ENCODE data around the gene ATXN1.
"Not testable (repeated sequence)": the region's sequence is repeated elsewhere in the genome, so short reads cannot be mapped to it uniquely, and the experiment has no call there.

ATXN1 gene

DNA sequence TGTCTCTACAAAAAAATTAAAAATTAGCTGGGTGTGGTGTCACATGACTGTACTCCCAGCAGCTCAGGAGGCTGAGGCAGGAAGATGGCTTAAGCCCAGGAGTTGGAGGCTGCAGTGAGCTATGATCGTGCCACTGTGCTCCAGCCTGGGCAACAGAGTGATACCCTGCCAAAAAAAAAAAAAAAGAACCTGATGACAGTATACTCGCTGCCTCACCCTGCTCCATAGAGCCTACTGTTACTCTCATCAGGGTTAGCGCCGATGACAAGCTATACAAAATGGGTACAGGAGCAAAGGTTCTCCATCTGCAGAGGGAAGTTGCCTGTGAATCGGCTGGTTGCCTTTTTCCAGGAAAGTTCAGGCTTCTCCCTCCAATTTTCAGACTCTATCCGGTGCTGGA lies 469.5 kb downstream of the ATXN1 start:
- FAIRE-seq, result no peak

DNA sequence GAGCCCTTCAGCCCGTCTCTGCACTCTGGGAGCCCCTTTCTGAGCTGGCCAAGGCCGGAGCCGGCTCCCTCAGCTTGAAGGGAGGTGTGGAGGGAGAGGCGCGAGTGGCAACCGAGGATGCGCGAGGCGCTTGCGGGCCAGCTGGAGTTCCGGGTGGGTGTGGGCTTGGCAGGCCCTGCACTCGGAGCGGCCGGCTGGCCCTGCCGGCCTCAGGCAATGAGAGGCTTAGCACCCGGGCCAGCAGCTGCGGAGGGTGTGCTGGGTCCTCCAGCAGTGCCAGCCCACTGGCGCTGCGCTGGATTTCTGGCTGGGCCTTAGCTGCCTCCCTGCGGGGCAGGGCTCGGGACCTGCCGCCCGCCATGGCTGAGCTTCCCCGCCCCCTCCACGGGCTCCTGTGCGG lies 473.1 kb downstream of the ATXN1 start:
- no peak for FAIRE-seq

DNA sequence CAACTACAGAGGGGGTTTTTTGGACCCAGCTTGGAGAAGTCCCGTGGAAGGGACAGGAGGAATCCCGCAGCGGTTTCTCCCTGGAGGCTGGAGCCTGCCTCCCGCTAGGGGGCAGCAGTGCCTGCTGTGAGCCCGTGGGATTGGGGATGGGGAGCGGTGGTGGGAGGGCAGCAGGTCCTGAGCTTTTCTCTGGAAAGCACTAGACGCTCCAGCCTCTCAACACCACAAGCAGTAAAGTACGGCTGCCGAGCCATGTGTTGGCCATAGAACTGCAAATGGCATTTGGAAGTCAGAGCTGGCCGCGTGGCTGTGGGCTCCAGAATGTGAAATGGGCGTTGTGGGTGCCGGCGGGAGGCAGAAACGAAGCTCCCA lies 475.1 kb downstream of the ATXN1 start:
- no peak for FAIRE-seq

DNA sequence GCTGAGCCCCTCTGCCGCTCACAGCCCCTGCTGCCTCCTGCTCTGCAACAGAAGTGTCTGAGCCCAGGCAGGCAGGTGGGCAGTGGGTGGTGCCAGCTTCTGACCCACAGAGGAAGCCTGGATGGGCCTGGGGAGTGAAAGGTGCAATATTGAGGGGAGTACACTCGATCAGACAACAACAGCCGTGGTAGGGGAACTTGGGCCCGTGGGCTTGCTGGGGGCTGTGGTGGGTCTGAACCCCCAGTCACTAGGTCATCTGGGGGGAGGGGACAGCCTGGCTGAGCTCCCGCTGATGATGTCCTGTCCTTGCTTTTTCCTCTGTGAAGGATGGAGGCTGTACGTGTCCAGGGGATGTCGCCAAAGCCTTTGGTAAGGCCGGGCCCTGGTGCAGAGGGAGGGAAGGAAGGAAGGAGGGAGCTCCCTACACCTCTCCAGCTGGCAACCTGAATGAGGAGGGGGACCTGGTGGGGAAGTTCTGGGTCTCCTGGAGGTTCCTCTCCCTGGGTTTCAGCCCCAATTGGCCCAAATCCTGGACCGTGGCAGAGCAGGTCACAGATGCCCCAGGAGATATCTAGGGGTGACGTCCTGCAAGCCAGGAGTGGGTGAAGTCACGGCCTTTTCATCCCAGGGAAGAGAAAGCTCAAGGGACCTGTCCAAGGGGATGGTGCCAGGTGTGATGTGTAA lies 475.7 kb downstream of the ATXN1 start:
- FAIRE-seq, result no peak

DNA sequence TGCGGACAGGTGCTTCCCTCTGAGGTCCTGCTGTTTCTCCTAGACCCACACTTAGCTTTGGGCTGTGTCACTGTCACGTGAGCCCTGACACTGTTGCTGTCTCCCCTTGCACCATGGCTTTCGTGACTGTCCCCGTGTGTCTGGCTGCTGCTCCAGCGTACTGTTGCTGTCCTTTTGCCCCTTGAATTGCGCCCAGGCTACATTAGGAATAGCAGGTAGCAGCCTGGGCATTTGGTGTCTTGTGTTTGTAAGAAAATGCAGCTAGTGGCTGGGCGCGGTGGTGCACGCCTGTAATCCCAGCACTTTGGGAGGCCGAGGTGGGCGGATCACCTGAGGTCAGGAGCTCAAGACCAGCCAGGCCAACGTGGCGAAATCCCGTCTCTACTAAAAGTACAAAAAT lies 476.8 kb downstream of the ATXN1 start:
- no peak for FAIRE-seq

DNA sequence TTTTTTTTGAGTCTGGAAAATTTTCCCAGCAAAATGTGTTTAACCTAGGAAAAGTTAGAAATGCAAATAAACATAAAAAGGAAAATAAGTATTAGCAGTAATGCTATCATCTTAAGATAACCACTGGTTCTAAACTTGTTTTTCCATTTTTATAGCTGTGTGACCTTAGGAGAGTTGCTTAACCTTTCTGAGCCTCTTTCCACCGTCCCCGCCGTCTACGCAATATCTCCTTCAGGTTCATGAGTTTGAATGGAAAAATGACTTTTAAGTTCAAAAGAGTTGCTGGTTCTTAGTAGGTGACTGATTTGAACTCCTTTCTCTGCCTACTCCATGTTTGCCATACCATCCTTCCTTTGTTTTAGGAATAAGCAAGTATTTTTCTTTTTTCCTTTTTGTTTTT lies 478.9 kb downstream of the ATXN1 start:
- FAIRE-seq, result no peak

DNA sequence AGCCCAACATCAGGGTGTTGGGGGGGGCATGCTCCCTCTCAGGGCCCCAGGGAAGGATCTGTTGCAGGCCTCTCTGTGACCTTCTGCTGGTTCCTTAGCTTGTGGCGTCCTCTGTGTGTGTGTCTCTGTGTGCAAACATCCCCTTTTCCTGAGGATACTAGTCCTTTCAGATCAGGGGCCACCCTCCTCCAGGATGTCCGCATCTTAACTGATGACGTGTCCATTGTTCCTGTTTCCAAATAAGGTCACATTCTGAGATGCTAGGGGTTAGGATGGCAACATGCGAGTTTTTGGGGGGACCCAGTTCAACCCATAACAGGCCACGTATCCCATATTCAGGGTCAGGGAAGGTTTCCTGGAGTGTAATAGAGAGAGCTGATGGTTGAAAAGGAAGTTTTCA lies 482.0 kb downstream of the ATXN1 start:
- FAIRE-seq, result no peak

DNA sequence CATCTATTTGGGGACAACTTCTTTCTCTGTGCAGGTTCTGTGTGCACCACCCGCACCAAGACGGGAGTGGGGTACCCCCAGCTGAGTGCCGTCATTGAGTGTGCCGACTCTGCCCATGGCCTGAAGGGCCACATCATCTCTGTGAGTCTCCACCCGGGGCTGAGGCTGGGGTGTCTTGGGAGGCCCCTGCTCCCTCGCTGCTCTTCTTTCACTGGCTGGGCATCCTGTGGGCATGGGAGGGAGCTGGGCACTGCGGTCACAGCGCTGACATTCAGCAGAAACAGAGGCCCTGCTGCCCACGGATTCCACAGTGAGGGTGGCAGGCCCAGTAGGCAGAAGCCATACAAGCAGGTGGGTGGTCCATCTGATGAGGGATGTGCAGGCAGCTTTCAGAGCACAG lies 482.5 kb downstream of the ATXN1 start:
- no peak for FAIRE-seq

DNA sequence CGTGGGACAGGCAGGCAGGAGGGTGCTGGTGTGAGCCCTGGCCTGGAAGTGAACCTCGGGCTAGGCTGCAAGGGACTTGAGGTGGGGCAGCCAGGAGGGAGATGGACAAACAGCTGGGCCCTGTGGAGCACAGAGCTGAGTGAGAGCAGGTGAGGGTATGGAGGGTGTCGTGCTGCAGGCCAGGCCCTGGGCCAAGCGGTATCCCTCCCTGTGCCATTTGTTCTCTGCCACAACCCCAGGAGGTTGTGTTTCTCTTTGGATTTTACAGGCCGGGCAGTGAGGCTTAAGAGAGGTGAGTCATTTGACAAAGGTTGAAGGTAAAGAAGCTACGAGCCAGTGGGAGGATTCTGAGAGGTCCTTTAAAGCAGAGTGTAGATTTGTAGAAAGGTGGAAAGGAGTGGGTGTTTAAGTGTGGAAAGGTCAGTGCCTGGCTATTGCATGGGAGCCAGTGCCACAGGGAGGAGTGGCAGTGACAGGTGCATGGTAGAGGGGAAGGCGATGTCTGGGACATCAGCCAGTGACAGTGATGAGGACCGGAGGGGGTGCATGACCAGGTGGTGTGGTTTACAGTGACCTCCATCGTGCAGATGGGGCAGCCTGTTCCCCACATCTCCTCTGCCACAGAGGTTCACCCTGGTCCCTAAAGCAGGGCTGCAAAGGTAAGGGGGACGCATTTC lies 483.1 kb downstream of the ATXN1 start:
- no peak for FAIRE-seq

DNA sequence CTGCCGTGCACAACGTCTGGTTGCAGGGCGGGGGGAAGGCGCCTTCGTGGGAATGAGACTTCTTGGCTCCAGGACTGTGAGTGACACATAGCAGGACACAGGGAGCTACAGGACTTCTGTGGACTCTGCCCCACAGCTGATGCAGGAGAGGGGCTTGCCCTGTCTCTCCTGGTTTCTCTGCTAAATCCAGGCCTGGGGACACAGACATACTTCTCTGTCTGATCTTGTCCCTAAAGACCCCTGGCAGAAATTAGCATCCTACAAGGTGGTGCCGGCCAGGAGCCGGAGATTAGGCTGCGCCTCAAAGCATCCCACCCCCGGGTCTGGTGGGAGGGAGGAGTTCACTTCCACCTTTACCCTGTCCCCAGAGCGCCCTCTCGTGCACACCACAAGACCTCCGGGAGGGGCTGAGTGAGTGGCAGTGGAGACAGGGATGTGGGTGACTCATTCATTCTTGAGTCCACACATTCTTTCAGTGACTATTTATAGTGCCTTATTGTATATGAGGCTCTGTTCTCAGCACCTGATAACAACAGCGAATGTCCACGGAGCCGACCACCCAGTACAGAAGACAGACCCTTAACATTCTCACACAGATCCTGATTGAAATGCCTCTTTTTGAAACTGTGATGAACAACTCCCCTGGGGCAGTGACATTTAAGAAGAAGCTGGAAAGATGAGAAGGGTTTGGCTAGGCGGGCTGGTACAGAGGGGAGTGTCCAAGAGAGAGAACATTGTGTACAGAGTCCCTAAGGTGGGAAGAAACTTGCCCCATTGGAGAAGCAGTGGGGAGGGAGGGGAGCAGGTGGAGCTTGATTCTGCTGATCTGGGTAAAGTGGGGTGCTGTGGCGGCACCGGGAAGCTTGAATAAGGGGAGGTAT lies 483.9 kb downstream of the ATXN1 start:
- no peak for FAIRE-seq

DNA sequence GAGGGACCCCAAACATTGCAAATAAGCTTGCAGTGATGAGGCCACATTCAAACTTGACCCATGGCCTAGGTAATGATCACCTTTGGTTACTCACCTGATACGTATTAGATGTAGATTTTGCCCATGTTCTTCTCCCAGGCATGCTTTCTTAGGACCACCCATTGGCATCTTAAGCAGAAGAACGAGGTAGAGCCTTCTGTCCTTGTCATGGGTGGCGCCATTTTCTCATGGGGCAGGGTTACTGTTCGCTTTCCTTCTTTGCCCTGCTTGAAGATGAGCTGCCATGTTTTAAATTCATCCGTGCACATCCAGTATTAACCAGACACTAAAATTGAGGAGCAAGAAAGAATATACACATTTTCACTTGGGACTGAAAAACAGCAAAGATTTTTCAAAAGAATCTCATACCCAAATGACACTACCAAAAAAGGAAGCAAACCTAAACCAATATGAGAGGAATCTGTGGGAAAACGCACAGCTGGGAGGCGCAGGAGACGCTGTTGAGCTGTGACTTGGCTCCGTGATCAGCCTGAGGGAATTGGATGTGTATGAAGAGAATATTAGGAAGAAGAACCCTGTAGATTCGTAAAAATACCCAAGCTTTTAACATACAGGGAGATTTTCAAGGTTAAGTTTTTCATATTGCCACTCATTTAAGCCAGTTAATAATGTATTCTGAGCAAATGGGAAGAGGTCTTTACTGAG lies 486.2 kb downstream of the ATXN1 start:
- FAIRE-seq, result no peak

DNA sequence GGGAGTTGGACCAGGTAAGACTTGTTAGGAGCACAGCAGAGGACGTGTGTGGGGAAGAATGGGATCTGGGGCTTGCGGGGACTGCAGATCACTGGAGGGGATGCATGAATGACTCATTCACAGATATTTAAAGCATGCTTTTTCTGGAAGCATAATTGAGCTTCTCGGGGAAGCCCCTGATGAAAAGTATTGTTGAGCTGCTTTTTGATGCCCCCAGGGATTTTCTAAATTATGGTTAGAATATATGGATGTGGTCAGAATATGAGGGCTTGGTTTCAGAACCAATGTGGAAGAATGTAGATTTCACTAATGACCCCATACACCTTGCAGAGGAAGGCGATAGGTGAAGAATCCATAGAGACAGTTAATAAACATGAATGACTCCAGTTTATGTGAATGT lies 486.8 kb downstream of the ATXN1 start:
- no peak for FAIRE-seq

DNA sequence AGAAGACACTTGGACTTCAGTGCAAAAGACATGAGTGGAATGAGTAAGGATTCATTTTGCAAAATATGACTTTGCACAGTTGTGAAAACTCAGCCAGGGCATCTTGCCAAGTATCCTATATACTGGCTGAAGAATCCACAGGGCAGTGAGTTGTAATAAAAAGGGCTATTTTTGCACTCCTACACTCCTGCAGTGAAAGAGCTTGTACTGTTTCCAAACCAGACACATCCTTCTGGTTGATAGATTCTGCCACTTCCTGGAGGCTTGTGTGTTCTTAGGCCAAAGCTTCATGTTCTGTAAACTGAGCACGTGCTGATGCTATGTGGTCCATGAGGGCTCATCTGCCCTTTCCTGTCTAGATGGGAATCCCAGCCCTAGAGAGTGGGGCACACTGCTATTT lies 488.0 kb downstream of the ATXN1 start:
- FAIRE-seq, result no peak

DNA sequence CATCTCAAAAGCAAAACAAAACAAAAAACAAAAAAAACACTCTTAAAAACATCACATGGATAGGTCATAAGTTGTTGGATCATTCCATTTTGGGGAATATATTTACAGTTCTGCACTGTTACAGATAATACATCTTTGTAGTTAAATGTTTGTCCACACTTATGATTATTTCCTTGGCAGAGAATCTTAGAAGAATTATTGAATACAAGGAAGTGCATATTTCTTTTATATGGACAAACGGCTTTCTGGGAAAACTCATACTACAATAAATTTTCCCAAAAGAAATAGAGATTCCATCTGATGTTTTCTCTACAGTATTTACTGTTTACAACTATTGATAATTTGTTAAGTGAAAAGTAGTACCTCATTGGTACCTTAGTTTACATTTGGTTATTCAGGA lies 489.1 kb downstream of the ATXN1 start:
- FAIRE-seq, result no peak

DNA sequence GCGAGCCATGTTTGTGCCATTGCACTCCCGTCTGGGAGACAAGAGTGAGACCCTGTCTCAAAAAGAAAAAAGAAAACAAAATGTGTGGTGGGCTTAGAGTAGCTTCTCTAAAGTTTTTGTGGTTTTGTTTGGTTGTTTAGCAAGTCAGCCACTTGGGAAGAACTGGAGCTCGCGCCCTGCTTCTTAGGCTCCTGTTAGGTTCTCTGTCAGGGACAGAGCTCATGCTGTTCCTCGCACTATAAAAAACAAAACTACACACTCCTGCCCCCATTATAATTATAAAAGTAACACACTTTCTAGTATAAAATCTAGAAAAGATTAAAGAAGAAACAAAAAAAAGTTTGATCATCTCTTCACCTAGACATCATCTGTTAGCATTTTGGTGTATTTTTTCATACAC lies 489.8 kb downstream of the ATXN1 start:
- FAIRE-seq, result no peak

DNA sequence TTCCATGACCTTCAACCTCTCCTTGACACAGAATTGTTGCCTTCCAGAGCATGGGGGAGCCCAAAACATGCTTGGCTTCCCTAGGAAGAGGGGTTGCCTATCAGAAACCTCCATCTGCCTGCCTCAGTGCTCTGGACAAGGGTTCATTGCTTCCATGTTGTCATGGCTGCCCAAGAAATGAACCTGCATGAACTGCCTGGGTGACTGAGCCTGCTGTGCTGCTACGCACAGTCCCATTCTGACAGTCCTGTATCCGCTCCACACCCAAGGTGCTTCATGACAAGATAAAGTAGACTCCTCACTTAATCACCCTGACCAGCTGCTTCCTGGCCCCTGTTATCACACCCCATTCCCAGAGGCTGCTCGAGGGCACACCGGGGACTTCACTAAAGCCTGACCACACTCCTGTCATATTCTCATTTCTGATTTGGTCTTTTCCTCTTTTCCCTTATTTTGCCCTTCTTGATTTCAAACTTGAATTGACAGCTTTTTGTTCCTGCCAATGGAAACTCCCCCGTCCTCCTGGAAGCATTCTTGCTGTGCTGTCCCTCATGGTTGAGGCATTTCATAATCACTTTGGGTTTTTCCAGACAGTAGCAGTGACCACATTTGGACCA lies 491.0 kb downstream of the ATXN1 start:
- no peak for FAIRE-seq

DNA sequence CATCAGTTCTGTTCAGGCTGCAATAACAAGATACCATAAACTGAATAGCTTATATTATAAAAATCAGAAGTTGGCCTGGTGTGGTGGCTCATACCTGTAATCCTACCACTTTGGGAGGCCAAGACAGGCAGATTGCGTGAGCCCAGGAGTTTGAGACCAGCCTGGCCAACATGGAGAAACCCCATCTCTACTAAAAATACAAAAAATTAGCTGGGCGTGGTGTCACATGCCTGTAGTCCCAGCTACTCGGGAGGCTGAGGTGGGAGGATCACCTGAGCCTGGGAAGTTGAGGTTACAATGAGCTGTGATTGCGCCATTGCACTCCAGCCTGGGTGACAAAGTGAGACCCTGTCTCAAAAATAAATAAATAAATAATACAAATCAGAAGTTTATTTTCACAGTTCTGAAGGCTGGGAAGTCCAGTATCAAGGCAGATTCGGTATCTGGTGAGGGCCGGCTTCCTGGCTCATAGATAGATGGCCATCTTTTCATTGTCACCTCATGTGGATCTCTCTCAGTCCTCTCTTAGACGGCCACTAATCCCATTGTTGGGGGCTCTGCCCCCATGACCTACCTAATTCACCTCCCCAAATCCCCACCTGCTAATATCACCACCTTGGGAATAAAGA lies 491.7 kb downstream of the ATXN1 start:
- FAIRE-seq, result not testable (repeated sequence)

DNA sequence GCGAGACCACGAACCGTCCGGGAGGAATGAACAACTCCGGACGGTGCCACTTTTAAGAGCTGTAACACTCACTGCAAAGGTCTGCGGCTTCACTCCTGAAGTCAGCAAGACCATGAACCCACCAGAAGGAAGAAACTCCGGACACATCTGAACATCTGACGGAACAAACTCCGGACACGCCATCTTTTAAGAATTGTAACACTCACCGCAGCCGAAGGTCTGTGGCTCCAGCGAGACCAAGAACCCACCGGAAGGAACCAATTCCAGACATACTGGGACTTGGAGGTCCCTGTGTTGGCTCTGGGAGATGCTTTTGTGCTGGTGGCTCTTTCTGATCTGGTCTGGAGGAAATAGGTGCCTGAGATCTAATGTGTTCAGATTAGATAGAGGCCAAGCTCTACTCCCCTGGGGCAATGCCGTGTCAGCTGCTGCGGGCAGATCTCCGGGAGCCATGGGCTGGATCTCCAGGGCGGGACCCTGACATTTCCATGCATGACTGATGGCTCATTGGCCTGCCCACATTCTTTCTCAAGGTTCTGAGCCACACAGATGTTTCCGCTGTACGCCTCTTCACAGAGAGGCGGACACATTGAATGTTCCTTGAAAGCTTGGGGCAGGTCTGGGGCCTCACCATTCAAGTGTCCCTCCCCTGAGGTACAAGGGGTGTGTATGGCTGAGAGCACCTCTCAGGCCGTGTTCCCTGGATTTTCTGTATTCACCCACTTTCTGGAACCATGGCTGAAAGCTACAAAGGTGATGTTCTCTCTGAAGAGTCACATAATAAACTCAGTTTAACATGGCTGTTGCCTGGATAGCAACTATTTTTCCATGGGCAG lies 493.6 kb downstream of the ATXN1 start:
- FAIRE-seq, result no peak

DNA sequence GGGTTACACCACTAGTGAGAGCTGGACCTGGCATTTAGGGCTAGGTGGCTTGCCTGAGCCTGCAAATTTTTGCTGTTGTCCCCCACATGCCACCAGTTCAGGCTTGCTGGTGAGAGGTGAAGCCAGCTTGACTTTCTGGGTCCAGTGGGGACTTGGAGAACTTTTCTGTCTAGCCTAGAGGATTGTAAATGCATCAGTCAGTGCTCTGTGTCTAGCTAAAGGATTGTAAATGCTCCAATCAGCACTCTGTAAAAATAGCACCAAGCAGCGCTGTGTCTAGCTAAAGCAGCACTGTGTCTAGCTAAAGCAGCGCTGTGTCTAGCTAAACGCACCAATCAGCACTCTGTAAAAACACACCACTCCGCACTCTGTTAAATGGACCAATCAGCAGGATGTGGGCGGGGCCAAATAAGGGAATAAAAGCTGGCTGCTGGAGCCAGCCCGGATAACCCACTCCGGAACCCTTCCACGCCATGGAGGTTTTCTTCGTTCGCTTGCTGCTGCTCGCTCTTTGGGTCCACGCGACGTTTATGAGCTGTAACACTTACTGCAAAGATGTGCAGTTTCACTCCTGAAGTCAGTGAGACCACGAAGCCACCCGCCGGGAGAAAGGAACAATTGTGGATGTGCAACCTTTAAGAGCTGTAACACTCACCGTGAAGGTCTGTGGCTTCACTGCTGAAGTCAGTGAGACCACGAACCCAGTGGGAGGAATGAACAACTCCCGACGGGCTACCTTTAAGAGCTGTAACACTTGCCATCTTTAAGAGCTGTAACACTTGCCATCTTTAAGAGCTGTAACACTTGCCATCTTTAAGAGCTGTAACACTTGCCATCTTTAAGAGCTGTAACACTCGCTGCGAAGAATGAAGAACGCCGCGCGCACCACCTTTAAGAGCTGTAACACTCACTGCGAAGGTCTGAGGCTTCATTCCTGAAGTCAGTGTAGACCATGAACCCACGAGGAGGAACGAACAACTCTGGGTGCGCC lies 495.6 kb downstream of the ATXN1 start:
- FAIRE-seq, result no peak

DNA sequence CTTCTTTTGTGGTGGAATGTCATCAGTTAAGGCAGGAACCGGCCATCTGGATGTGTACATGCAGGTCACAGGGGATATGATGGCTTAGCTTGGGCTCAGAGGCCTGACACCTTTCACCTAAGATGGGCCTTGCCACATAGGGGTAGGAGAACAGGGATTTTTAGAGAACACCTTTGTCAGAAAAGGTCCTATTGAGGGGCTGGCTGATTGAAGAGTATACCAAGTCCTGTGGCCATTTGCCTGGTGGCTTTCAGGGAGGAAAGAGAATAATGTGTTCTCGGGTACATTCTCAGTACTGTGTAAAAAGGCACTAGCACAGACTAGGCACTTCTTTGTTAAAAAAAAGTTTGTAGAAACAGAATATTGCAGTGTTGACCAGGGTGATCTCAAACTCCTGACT lies 496.5 kb downstream of the ATXN1 start:
- FAIRE-seq, result no peak
